HG03565 (cell line): ENCODE results near the gene EFHC1.
"Not testable (repeated sequence)": the region's sequence is repeated elsewhere in the genome, so short reads cannot be mapped to it uniquely, and the experiment has no call there.

Experiments used
- ATAC-seq: cut with Tn5 transposase; IDR thresholded peaks from one replicate; pipeline ENCODE4 v1.9.1; 2021; ENCODE audit warnings: mild to moderate bottlenecking, moderate library complexity; ENCODE audit not compliant: unreplicated experiment

The EFHC1 gene

GRCh38 chr6:52433294-52433693 is 13.2 kb downstream of the EFHC1 start:
- not testable (repeated sequence) for ATAC-seq

- no peak for ATAC-seq
These were observed 15.2 kb downstream of the EFHC1 start for GRCh38 chr6:52435345-52435744.

GRCh38 chr6:52438926-52439325 is 18.8 kb downstream of the EFHC1 start:
- ATAC-seq, result no peak

GRCh38 chr6:52454556-52454955 is 34.4 kb downstream of the EFHC1 start:
- no peak for ATAC-seq

GRCh38 chr6:52457096-52457495 is 37.0 kb downstream of the EFHC1 start:
- ATAC-seq, result no peak

- ATAC-seq, result not testable (repeated sequence)
These were observed 41.1 kb downstream of the EFHC1 start for GRCh38 chr6:52461194-52461593.

GRCh38 chr6:52474173-52474572 is 54.0 kb downstream of the EFHC1 start:
- ATAC-seq, result no peak

GRCh38 chr6:52475307-52475706 is 55.2 kb downstream of the EFHC1 start:
- ATAC-seq, result no peak

- no peak for ATAC-seq
These were observed 62.9 kb downstream of the EFHC1 start for GRCh38 chr6:52482903-52483670.

- no peak for ATAC-seq
These were observed 63.5 kb downstream of the EFHC1 start for GRCh38 chr6:52483671-52484003.

- no peak for ATAC-seq
These were observed 69.7 kb downstream of the EFHC1 start for GRCh38 chr6:52489881-52490280.

- ATAC-seq, result peak; percentile 59
These were observed 71.3 kb downstream of the EFHC1 start for GRCh38 chr6:52491203-52492069.

GRCh38 chr6:52493669-52494068 is 73.5 kb downstream of the EFHC1 start:
- ATAC-seq, result no peak

- ATAC-seq, result no peak
These were observed 74.3 kb downstream of the EFHC1 start for GRCh38 chr6:52494298-52495072.

GRCh38 chr6:52495922-52496321 is 75.8 kb downstream of the EFHC1 start:
- no peak for ATAC-seq

- no peak for ATAC-seq
These were observed 76.5 kb downstream of the EFHC1 start for GRCh38 chr6:52496631-52497030.

GRCh38 chr6:52497652-52498408 is 77.7 kb downstream of the EFHC1 start:
- ATAC-seq, result peak; percentile 89

- ATAC-seq, result no peak
These were observed 78.4 kb downstream of the EFHC1 start for GRCh38 chr6:52498538-52499017.

GRCh38 chr6:52499026-52499425 is 78.9 kb downstream of the EFHC1 start:
- no peak for ATAC-seq

- no peak for ATAC-seq
These were observed 79.6 kb downstream of the EFHC1 start for GRCh38 chr6:52499681-52500236.
